ENCODE measurements around the gene YIPF4. TPM values are rescaled to one million over a fixed set of nuclear protein-coding genes. Genes with fewer than 3 reads are reported as not detected.

YIPF4 gene
- polyA plus RNA-seq, 2 of the 4 experiments (the other 2 are of a cell fraction): 31.4 to 54.1 TPM

GRCh38 chr2:32356681-32357317 is 79.1 kb downstream of the YIPF4 start, which contains the start of gene BIRC6:
Gene BIRC6 (plus strand): TSS chr2:32357023. CDS start chr2:32357162, 139 bp downstream.
- Histone ChIP-seq H3K4me1 (peaks cover 33% of the 10 kb centered on the region), H3K4me2 (peak within 1 kb of the TSS; percentile 94), H3K27ac (peak within 1 kb of the TSS; percentile 96), H3K4me3 (peak within 1 kb of the TSS; percentile 97), H3K9me3 (no peaks in the 10 kb centered on the region)
- CTCF ChIA-PET: interaction anchor here (0.8 to 1.0 kb wide), 2 partner anchors 31 to 82 kb away, joined by 3 read pairs; no protein-coding TSS in a partner anchor
- DNase-seq (ENCODE audit: low read depth in 1 of 2, low spot score in 1 of 2): peak; percentile 98 to 99
- POLR2A ChIA-PET: interaction anchor here (0.6 to 1.2 kb wide), 9 partner anchors 9 to 191 kb away, joined by 3 to 7 read pairs (median 3); partner anchors contain the start of genes SLC30A6 and YIPF4
- TF ChIP-seq MAFK (IDR thresholded peaks at IDR 0.05; ENCODE audit: partially characterized antibody): peak; percentile 27
- no peak for TF ChIP-seq SREBF2 (IDR thresholded peaks at IDR 0.05)
- no peak for TF ChIP-seq POLR2AphosphoS2 (conservative IDR thresholded peaks at IDR 0.05; ENCODE audit: low read length)
- peak; percentile 78 for TF ChIP-seq E2F6 (IDR thresholded peaks at IDR 0.05; ENCODE audit: borderline replicate concordance, low read depth)
- TF ChIP-seq, protein P1, sequence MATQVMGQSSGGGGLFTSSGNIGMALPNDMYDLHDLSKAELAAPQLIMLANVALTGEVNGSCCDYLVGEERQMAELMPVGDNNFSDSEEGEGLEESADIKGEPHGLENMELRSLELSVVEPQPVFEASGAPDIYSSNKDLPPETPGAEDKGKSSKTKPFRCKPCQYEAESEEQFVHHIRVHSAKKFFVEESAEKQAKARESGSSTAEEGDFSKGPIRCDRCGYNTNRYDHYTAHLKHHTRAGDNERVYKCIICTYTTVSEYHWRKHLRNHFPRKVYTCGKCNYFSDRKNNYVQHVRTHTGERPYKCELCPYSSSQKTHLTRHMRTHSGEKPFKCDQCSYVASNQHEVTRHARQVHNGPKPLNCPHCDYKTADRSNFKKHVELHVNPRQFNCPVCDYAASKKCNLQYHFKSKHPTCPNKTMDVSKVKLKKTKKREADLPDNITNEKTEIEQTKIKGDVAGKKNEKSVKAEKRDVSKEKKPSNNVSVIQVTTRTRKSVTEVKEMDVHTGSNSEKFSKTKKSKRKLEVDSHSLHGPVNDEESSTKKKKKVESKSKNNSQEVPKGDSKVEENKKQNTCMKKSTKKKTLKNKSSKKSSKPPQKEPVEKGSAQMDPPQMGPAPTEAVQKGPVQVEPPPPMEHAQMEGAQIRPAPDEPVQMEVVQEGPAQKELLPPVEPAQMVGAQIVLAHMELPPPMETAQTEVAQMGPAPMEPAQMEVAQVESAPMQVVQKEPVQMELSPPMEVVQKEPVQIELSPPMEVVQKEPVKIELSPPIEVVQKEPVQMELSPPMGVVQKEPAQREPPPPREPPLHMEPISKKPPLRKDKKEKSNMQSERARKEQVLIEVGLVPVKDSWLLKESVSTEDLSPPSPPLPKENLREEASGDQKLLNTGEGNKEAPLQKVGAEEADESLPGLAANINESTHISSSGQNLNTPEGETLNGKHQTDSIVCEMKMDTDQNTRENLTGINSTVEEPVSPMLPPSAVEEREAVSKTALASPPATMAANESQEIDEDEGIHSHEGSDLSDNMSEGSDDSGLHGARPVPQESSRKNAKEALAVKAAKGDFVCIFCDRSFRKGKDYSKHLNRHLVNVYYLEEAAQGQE (IDR thresholded peaks at IDR 0.05): peak; percentile 59
- no peak for TF ChIP-seq FOSL2 (IDR thresholded peaks at IDR 0.05)
- 0 out of 2 replicates have a peak, but pooled peaks have one; percentile 27 for TF ChIP-seq FOSL2 (CRISPR knock-in tag; IDR thresholded peaks at IDR 0.05)
- no peak for TF ChIP-seq HES2 (IDR thresholded peaks at IDR 0.05)
- TF ChIP-seq TFCP2L1 (CRISPR knock-in tag; IDR thresholded peaks at IDR 0.05): no peak; the same call in 1 of the 2 replicates
- TF ChIP-seq POLR2A (IDR thresholded peaks at IDR 0.05; ENCODE audit: low read length): peak; percentile 89
- no peak for TF ChIP-seq FOXS1 (CRISPR knock-in tag; IDR thresholded peaks at IDR 0.05)
- no peak for TF ChIP-seq RFX5 (IDR thresholded peaks at IDR 0.05)
- TF ChIP-seq HDAC2 (IDR thresholded peaks at IDR 0.05): no peak
- TF ChIP-seq HOXB13 (CRISPR knock-in tag; IDR thresholded peaks at IDR 0.05; ENCODE audit: low read depth): no peak
- peak; percentile 99 for TF ChIP-seq BCL3 (IDR thresholded peaks at IDR 0.05)
- peak; percentile 89 for TF ChIP-seq PHF8 (IDR thresholded peaks at IDR 0.05; ENCODE audit: borderline replicate concordance, low read depth)
- TF ChIP-seq MYC (IDR thresholded peaks at IDR 0.05; ENCODE audit: borderline replicate concordance, low read length): peak; percentile 97
- TF ChIP-seq, protein P2, sequence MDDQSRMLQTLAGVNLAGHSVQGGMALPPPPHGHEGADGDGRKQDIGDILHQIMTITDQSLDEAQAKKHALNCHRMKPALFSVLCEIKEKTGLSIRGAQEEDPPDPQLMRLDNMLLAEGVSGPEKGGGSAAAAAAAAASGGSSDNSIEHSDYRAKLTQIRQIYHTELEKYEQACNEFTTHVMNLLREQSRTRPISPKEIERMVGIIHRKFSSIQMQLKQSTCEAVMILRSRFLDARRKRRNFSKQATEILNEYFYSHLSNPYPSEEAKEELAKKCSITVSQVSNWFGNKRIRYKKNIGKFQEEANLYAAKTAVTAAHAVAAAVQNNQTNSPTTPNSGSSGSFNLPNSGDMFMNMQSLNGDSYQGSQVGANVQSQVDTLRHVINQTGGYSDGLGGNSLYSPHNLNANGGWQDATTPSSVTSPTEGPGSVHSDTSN (IDR thresholded peaks at IDR 0.05): peak; percentile 58; the same call in 1 of the 2 replicates
- TF ChIP-seq EHMT2 (IDR thresholded peaks at IDR 0.05; ENCODE audit: low read depth): no peak
- TF ChIP-seq EP300 (IDR thresholded peaks at IDR 0.05): no peak; a peak in 1 of 5 replicates
- no peak for TF ChIP-seq HMGXB4 (CRISPR knock-in tag; IDR thresholded peaks at IDR 0.05; ENCODE audit: borderline replicate concordance)
- peak; percentile 96 to 99 for TF ChIP-seq JUN (IDR thresholded peaks at IDR 0.05)
- TF ChIP-seq, protein P3, sequence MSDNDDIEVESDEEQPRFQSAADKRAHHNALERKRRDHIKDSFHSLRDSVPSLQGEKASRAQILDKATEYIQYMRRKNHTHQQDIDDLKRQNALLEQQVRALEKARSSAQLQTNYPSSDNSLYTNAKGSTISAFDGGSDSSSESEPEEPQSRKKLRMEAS (IDR thresholded peaks at IDR 0.05): peak; percentile 95
- 0 out of 2 replicates have a peak, but pooled peaks have one; percentile 40 for TF ChIP-seq MAZ (IDR thresholded peaks at IDR 0.05; ENCODE audit: borderline replicate concordance, low read depth, low read length)
- no peak for TF ChIP-seq RCOR1 (IDR thresholded peaks at IDR 0.05; ENCODE audit: low read depth, low read length)
- TF ChIP-seq RARB (CRISPR knock-in tag; IDR thresholded peaks at IDR 0.05): 0 out of 2 replicates have a peak, but pooled peaks have one; percentile 22
- FAIRE-seq: no peak
- peak; percentile 93 to 95 for ATAC-seq
- WGBS (ENCODE audit: missing lambda C conversion rate): 0% methylated on average over 17 of the region's 76 CpGs
